ENCODE measurements around the gene ZC3H7B.
"Not testable (repeated sequence)": the region's sequence is repeated elsewhere in the genome, so short reads cannot be mapped to it uniquely, and the experiment has no call there.

The ZC3H7B gene

GRCh38 chr22:41285441-41285819 lies 15.9 kb upstream of the ZC3H7B start:
- DNase-seq (ENCODE audit: low read depth, low spot score): peak; percentile 80
- H3K27ac ChIP-seq: peak overlapping the region; percentile 99

- peak within 1 kb of the TSS; percentile 99 for H3K27ac ChIP-seq
- peak; percentile 95 for DNase-seq (ENCODE audit: low read depth, low spot score)
Observed at GRCh38 chr22:41285820-41286638, 15.3 kb upstream of the ZC3H7B start, which contains the start of gene RANGAP1. Gene RANGAP1 (minus strand): TSS chr22:41286187. CDS start chr22:41281044, 5,143 bp downstream.

GRCh38 chr22:41286639-41287091 lies 14.7 kb upstream of the ZC3H7B start:
- DNase-seq (ENCODE audit: low read depth, low spot score): no peak
- H3K27ac ChIP-seq: peak overlapping the region; percentile 99

- H3K27ac ChIP-seq: peak overlapping the region; percentile 99
- DNase-seq (ENCODE audit: low read depth, low spot score): peak; percentile 75
Observed at GRCh38 chr22:41288245-41288946, 12.9 kb upstream of the ZC3H7B start.

- no peak for DNase-seq (ENCODE audit: low read depth, low spot score)
- H3K27ac ChIP-seq: peak overlapping the region; percentile 99
Observed at GRCh38 chr22:41289671-41290070, 11.7 kb upstream of the ZC3H7B start.

GRCh38 chr22:41290262-41291221 lies 10.8 kb upstream of the ZC3H7B start:
- peak overlapping the region; percentile 99 for H3K27ac ChIP-seq
- no peak for DNase-seq (ENCODE audit: low read depth, low spot score)

- not testable (repeated sequence) for H3K27ac ChIP-seq; DNase-seq (ENCODE audit: low read depth, low spot score)
Observed at GRCh38 chr22:41294816-41295215, 6.5 kb upstream of the ZC3H7B start.

- DNase-seq (ENCODE audit: low read depth, low spot score): no peak
- H3K27ac ChIP-seq: no peak overlapping the region
Observed at GRCh38 chr22:41296826-41297667, 4.3 kb upstream of the ZC3H7B start.

GRCh38 chr22:41300661-41301060 lies 664 bp upstream of the ZC3H7B start:
- DNase-seq (ENCODE audit: low read depth, low spot score): no peak
- peak overlapping the region; percentile 73 for H3K27ac ChIP-seq

- DNase-seq (ENCODE audit: low read depth, low spot score): no peak
- H3K27ac ChIP-seq: peak overlapping the region; percentile 73
Observed at GRCh38 chr22:41302021-41302767, 869 bp downstream of the ZC3H7B start.

GRCh38 chr22:41302811-41303210 lies 1.5 kb downstream of the ZC3H7B start:
- no peak for DNase-seq (ENCODE audit: low read depth, low spot score)
- H3K27ac ChIP-seq: peak overlapping the region; percentile 73

GRCh38 chr22:41305646-41306045 lies 4.3 kb downstream of the ZC3H7B start:
- peak overlapping the region; percentile 36 for H3K27ac ChIP-seq
- no peak for DNase-seq (ENCODE audit: low read depth, low spot score)

- no peak overlapping the region for H3K27ac ChIP-seq
- no peak for DNase-seq (ENCODE audit: low read depth, low spot score)
Observed at GRCh38 chr22:41308054-41308453, 6.7 kb downstream of the ZC3H7B start.

- H3K27ac ChIP-seq: no peak overlapping the region
- DNase-seq (ENCODE audit: low read depth, low spot score): no peak
Observed at GRCh38 chr22:41308544-41308947, 7.2 kb downstream of the ZC3H7B start.

- DNase-seq (ENCODE audit: low read depth, low spot score): no peak
Observed at GRCh38 chr22:41310336-41310735, 9.0 kb downstream of the ZC3H7B start.

GRCh38 chr22:41311487-41311886 lies 10.2 kb downstream of the ZC3H7B start:
- no peak for DNase-seq (ENCODE audit: low read depth, low spot score)
- no peak overlapping the region for H3K27ac ChIP-seq

More at GRCh38 chr22:41310336-41310735, 9.0 kb downstream of the ZC3H7B start:
- H3K27ac ChIP-seq: no peak overlapping the region

GRCh38 chr22:41314821-41315220 lies 13.5 kb downstream of the ZC3H7B start:
- no peak for DNase-seq (ENCODE audit: low read depth, low spot score)
- H3K27ac ChIP-seq: no peak overlapping the region

GRCh38 chr22:41315586-41315985 lies 14.3 kb downstream of the ZC3H7B start:
- H3K27ac ChIP-seq: no peak overlapping the region
- no peak for DNase-seq (ENCODE audit: low read depth, low spot score)
